ENCODE measurements around the gene EXOC4. TPM values are rescaled to one million over a fixed set of nuclear protein-coding genes. Genes with fewer than 3 reads are reported as not detected.

Gene EXOC4
- total RNA-seq, 1 donor from 2014 or later = 65.0 TPM

DNA sequence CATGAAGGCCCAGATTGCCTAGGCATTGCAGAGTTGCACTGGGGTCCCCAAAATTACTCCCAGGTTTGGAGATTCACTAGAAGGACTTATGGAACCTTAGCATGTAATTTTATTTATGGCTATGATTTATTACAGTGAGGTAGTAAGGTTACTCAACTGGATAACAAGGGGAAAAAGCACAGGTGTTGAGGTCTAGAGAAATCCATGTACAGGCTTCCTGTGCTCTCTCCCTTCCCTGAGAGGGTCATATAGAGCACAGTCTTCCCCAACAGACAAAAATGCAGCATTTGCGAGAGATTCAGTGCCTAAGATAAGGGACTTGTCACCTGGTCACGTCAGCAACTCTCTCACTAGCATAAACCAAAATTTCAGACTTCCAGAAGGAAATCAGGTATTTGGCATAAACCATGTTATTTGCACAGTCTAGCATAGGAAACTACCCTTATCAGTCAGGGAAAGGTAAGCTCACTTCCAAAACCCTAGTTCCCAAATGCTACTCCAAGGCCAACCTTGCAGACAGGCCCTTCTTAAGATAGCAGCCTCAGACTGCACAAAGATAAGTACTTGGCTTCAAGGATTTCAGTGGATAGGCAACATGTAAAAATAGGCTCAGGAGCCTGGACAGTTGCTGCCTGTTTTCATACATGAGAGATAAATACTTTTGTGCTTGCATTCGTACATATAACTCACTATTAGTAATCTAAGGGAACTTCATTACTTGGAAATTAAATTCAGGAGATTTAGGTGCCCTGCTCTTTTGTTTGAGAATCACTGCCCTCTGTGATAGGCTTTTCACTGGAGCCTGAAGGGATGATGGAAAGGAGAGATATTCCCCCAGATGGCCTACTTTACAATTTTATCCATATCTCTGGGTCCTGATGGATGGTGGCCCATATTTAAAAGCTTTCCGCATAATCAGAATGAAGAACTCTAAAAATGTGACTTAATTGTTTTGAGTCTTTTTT is 495.8 kb downstream of the EXOC4 start:
- intact Hi-C loops (cut with micrococcal nuclease) = no loop called here
- H3K27me3 Mint-ChIP-seq (ENCODE audit: low read depth) = no peaks in the 10 kb centered on the region
- no peaks in the 10 kb centered on the region for H3K36me3 Mint-ChIP-seq (ENCODE audit: low read depth)
- DNase-seq (ENCODE audit: low spot score) = no peak
- H3K4me1 Mint-ChIP-seq (ENCODE audit: low read depth) = no peaks in the 10 kb centered on the region
- H3K9me3 Mint-ChIP-seq = no peaks in the 10 kb centered on the region
- H3K4me3 Mint-ChIP-seq (ENCODE audit: low read depth) = no peak overlapping the region
- no peak overlapping the region for H3K27ac Mint-ChIP-seq

DNA sequence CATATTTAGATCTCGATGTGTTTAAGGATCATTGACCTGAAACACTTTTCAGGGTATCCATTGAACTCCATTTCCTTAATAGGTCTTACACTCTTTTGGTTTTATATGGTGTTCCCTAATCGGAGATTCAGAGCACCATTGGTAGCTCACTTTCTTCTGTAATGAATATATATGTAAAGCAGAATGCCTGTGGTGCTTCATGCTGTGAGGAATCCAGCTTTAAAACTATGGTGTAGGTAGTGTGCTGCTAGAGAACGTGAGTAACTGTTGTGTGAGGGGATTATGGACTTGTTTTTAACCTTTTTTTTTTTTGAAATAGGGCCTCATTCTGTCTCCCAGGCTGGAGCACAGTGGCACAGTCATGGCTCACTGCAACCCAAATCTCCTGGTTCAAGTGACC is 497.4 kb downstream of the EXOC4 start:
- Mint-ChIP-seq H3K4me3 (ENCODE audit: low read depth) (no peak overlapping the region), H3K27ac (no peak overlapping the region), H3K36me3 (ENCODE audit: low read depth) (no peaks in the 10 kb centered on the region), H3K9me3 (no peaks in the 10 kb centered on the region), H3K27me3 (ENCODE audit: low read depth) (no peaks in the 10 kb centered on the region), H3K4me1 (ENCODE audit: low read depth) (no peaks in the 10 kb centered on the region)
- no peak for DNase-seq (ENCODE audit: low spot score)
- intact Hi-C loops (cut with micrococcal nuclease) = no loop called here

DNA sequence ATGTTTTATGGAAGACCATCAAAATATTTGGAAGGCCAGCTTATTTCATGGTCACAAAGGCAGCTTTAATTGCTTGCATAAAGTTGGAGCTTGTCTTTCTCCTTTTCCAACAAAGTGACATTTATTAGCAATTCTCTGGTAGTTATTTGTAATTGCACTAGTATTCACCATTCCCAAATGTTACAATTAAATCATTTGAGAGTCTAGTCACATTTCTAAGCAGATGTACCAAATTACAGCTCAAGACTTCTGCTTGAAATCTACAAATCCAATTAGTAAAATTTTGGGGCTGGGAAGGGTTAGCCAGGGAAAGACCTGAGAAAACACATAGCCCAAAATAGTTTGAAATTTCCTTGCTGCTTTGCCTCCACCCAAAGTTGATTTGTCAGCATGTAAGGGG is 498.2 kb downstream of the EXOC4 start:
- no peak overlapping the region for H3K27ac Mint-ChIP-seq
- no peak for DNase-seq (ENCODE audit: low spot score)
- no peak overlapping the region for H3K4me3 Mint-ChIP-seq (ENCODE audit: low read depth)
- no peaks in the 10 kb centered on the region for H3K9me3 Mint-ChIP-seq
- H3K36me3 Mint-ChIP-seq (ENCODE audit: low read depth) = no peaks in the 10 kb centered on the region
- H3K4me1 Mint-ChIP-seq (ENCODE audit: low read depth) = no peaks in the 10 kb centered on the region
- intact Hi-C loops (cut with micrococcal nuclease) = no loop called here
- no peaks in the 10 kb centered on the region for H3K27me3 Mint-ChIP-seq (ENCODE audit: low read depth)

DNA sequence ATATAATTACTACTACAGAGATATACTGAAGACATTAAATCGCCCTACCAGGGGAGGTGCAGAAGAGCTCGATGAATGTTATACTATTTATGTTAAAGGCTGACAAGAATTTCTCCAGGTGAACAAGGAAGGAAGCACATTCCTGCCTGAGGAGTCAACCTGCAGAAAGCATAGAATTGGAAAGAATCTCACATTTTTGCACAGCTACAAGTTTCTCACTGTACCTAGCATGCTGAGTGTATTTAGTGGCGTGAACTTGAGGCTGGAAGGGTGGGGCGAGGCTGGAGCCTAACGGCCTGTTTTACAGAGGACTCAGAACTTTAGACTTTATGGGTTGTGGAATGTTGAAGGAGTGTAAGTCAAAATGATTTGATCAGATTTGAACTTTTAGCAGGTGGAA is 500.6 kb downstream of the EXOC4 start:
- Mint-ChIP-seq H3K4me1 (ENCODE audit: low read depth) (no peaks in the 10 kb centered on the region), H3K36me3 (ENCODE audit: low read depth) (no peaks in the 10 kb centered on the region), H3K27me3 (ENCODE audit: low read depth) (no peaks in the 10 kb centered on the region), H3K9me3 (no peaks in the 10 kb centered on the region), H3K27ac (no peak overlapping the region), H3K4me3 (ENCODE audit: low read depth) (no peak overlapping the region)
- intact Hi-C loops (cut with micrococcal nuclease) = no loop called here
- DNase-seq (ENCODE audit: low spot score) = no peak

DNA sequence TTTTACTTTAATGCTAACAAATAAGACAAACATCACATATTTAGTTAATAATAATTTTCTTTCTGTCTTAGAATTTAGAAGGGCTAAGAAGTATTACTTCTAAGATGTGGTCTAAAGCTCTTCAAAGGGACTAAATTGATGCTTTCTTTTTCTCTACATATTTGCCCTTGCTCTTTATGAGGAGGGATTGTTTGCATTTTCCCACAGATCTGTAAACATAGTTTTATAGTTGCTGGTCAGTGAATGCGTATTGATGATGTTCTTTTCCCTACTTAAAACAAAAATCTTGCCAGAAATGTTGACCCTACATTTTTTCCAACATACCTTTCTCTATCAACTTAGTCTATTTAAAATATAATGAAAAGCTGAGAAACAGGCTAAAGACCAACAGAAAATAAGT is 501.8 kb downstream of the EXOC4 start:
- Mint-ChIP-seq H3K4me3 (ENCODE audit: low read depth) (no peak overlapping the region), H3K4me1 (ENCODE audit: low read depth) (no peaks in the 10 kb centered on the region), H3K27ac (no peak overlapping the region), H3K27me3 (ENCODE audit: low read depth) (no peaks in the 10 kb centered on the region), H3K9me3 (no peaks in the 10 kb centered on the region), H3K36me3 (ENCODE audit: low read depth) (no peaks in the 10 kb centered on the region)
- intact Hi-C loops (cut with micrococcal nuclease) = no loop called here
- DNase-seq (ENCODE audit: low spot score) = no peak

DNA sequence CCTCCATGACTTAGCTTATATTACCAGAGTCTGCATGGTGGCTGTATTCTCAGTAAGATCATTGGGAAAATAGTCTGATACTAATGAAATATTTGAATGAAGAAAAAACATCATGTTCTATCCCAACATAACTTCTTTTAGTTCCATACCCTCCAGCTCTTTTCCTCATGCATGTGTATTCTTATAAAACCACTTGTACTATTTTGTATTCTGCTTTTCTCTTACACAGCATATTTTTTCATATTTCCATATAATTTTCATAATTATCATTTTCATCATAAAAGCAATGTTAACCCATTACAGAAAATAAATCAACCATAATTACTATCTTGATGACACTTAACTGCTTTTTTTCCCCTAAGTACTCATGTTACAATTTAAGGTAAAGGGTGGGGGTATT is 503.0 kb downstream of the EXOC4 start:
- H3K9me3 Mint-ChIP-seq = no peaks in the 10 kb centered on the region
- no peak overlapping the region for H3K27ac Mint-ChIP-seq
- H3K4me3 Mint-ChIP-seq (ENCODE audit: low read depth) = no peak overlapping the region
- no peak for DNase-seq (ENCODE audit: low spot score)
- no peaks in the 10 kb centered on the region for H3K4me1 Mint-ChIP-seq (ENCODE audit: low read depth)
- intact Hi-C loops (cut with micrococcal nuclease) = no loop called here
- no peaks in the 10 kb centered on the region for H3K27me3 Mint-ChIP-seq (ENCODE audit: low read depth)
- no peaks in the 10 kb centered on the region for H3K36me3 Mint-ChIP-seq (ENCODE audit: low read depth)

DNA sequence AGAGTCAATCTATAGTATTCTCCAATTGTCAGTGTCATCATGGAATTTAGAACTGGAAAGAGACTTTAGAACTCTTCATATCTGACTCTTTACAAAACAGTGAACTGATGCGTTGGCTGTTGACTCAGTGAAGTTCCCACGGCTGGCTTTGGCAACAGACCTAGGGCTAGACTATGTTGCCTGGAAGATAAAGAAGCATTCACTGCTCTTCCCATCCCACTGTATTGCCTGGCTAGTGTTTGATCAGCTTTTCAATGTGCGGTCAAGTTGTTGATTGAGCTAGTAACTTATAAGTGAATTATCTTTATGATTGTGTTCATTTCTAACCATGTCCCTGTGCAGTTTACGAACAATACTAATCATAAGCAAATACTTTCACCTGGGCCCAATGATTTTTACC is 508.6 kb downstream of the EXOC4 start:
- H3K4me1 Mint-ChIP-seq (ENCODE audit: low read depth) = no peaks in the 10 kb centered on the region

DNA sequence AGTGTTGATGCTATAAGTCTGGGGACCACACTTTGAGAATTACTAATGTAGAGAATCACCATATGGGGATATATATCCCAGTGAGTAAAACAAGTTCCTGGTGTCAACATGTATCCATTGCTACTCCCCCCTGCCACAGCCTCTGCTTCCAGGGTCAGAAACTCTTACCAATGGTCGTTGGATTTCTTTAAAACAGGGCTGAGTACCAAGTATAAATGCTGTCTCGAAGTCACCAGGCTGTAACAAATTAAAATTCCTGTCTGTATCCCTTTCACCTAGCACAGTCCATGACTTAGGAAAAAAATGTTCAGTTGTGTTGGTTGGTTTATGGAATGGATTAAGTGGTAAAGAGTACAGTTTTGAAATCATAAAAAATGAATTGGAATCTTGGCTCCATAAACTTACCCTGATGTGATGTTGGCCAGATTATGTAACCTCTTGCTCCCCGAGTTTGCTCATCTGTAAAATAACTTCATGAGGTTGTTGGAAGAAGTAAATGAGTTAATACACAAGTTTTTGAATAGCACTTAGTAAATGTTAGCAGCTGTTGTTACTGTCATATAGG is 510.3 kb downstream of the EXOC4 start:
- H3K27me3 Mint-ChIP-seq (ENCODE audit: low read depth) = no peaks in the 10 kb centered on the region
- no peaks in the 10 kb centered on the region for H3K9me3 Mint-ChIP-seq
- no peak overlapping the region for H3K27ac Mint-ChIP-seq
- no peak overlapping the region for H3K4me3 Mint-ChIP-seq (ENCODE audit: low read depth)
- peaks cover 2% of the 10 kb centered on the region for H3K4me1 Mint-ChIP-seq (ENCODE audit: low read depth)
- intact Hi-C loops (cut with micrococcal nuclease) = no loop called here
- no peak for DNase-seq (ENCODE audit: low spot score)
- no peaks in the 10 kb centered on the region for H3K36me3 Mint-ChIP-seq (ENCODE audit: low read depth)

More for the DNA sequence above, 508.6 kb downstream of the EXOC4 start:
- H3K27me3 Mint-ChIP-seq (ENCODE audit: low read depth) = no peaks in the 10 kb centered on the region
- no peak overlapping the region for H3K27ac Mint-ChIP-seq
- no peaks in the 10 kb centered on the region for H3K9me3 Mint-ChIP-seq
- H3K4me3 Mint-ChIP-seq (ENCODE audit: low read depth) = no peak overlapping the region
- no peak for DNase-seq (ENCODE audit: low spot score)
- intact Hi-C loops (cut with micrococcal nuclease) = no loop called here
- no peaks in the 10 kb centered on the region for H3K36me3 Mint-ChIP-seq (ENCODE audit: low read depth)

DNA sequence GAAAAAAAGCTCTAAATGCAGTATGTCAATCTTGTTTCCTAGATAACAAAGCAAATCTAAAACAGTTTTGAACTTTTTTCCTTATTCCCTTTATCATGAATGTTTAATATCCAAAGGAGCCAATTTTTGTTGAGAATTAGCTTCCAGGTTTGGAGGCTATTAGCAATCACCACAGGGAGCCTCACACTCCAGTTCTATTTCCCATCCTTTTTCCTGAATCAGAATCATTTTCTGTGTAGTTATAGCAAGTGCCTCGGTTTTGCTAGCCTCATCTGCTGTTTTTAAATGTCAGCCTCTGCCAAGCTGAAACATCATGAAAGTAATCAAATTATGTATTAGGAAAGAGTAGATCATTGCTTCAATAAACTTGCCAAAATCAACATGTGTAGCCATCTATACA is 516.8 kb downstream of the EXOC4 start:
- Mint-ChIP-seq H3K36me3 (ENCODE audit: low read depth) (no peaks in the 10 kb centered on the region), H3K4me1 (ENCODE audit: low read depth) (peaks cover 5% of the 10 kb centered on the region), H3K27ac (no peak overlapping the region), H3K4me3 (ENCODE audit: low read depth) (no peak overlapping the region), H3K27me3 (ENCODE audit: low read depth) (no peaks in the 10 kb centered on the region), H3K9me3 (no peaks in the 10 kb centered on the region)
- no peak for DNase-seq (ENCODE audit: low spot score)
- intact Hi-C loops (cut with micrococcal nuclease) = no loop called here

DNA sequence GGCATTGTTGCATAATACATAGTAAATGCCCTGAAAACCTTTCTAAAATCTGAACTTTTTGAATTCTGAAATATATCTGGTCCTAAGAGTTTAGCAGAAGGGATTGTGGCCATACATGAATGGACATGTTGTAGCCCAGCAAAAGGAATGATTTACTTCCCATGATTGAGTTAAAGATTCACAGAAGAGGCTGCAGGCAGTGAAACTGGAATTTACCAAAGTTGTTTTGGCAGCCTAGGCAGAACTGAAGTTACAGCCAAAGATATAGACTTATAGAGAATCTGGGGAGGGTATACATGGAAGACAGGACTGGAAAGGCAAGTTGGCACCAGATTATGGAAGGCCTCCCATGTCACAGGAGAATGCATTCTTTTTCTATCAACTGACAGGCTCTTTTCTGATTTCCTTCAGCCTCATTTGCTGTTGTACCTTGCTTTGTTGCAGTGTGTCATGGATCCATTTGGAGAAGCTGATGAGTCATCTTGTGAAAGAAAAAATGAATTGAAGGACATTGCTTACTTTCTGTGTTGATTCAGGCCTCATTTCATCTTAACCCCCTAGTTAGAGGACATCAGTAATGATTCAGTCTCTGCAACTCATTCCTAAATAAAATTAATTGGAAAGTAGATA is 518.1 kb downstream of the EXOC4 start:
- Mint-ChIP-seq H3K27me3 (ENCODE audit: low read depth) (no peaks in the 10 kb centered on the region), H3K27ac (no peak overlapping the region), H3K4me3 (ENCODE audit: low read depth) (no peak overlapping the region), H3K4me1 (ENCODE audit: low read depth) (peaks cover 5% of the 10 kb centered on the region), H3K9me3 (no peaks in the 10 kb centered on the region), H3K36me3 (ENCODE audit: low read depth) (no peaks in the 10 kb centered on the region)
- intact Hi-C loops (cut with micrococcal nuclease) = no loop called here
- DNase-seq (ENCODE audit: low spot score) = no peak

DNA sequence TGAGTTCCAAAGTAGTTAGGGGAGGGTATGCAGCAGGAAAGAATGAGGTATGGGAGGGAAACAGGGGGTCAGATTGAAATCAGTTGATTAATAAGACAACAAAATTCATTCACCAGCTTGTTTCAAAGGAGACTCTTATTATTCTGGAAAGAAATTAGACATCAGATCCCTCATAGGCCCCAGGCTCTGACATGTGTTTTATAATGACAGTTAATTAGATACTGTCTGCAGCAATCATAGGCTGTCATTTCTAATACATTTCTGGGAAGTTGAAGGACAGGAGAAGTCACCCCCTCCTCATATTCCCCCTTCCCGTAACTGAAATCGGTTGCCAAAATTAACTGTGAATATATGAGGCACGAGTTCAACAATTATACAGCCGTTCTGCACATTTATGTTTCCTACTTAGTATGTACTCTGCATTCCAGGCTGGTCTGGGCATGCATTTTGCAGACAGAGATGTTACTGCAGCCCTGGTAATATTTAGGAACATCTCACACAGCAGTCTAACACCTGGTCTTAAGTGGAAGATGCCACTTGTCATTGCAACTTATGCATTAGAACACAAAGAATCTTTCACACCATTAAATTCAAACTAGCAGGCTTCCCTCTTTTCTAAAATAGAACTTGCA is 519.0 kb downstream of the EXOC4 start:
- H3K4me3 Mint-ChIP-seq (ENCODE audit: low read depth) = no peak overlapping the region
- DNase-seq (ENCODE audit: low spot score) = no peak
- no peaks in the 10 kb centered on the region for H3K9me3 Mint-ChIP-seq
- intact Hi-C loops (cut with micrococcal nuclease) = no loop called here
- peaks cover 5% of the 10 kb centered on the region for H3K4me1 Mint-ChIP-seq (ENCODE audit: low read depth)
- H3K27me3 Mint-ChIP-seq (ENCODE audit: low read depth) = no peaks in the 10 kb centered on the region
- H3K36me3 Mint-ChIP-seq (ENCODE audit: low read depth) = no peaks in the 10 kb centered on the region
- H3K27ac Mint-ChIP-seq = no peak overlapping the region

DNA sequence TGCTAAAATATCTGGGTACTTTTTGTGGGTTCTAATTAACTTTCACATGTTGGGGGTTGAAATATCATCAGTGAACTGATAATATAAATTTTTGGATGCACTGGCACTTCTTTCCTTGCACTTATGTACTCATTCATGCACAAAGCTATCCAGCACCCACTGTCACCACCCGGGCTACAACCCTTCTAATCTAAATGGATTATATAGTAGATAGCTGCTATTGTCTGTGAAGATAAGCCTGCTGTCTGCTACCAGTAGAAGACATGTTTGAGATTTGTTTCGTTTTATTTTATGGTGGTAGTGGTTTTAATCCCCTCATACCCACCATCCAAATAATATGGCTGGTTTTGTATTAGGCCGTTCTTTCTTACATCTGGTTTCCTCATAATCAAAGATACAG is 520.7 kb downstream of the EXOC4 start:
- H3K27me3 Mint-ChIP-seq (ENCODE audit: low read depth) = no peaks in the 10 kb centered on the region
- no peaks in the 10 kb centered on the region for H3K9me3 Mint-ChIP-seq
- no peak overlapping the region for H3K4me3 Mint-ChIP-seq (ENCODE audit: low read depth)
- peaks cover 9% of the 10 kb centered on the region for H3K4me1 Mint-ChIP-seq (ENCODE audit: low read depth)
- intact Hi-C loops (cut with micrococcal nuclease) = no loop called here
- H3K27ac Mint-ChIP-seq = no peak overlapping the region
- no peak for DNase-seq (ENCODE audit: low spot score)
- H3K36me3 Mint-ChIP-seq (ENCODE audit: low read depth) = no peaks in the 10 kb centered on the region

DNA sequence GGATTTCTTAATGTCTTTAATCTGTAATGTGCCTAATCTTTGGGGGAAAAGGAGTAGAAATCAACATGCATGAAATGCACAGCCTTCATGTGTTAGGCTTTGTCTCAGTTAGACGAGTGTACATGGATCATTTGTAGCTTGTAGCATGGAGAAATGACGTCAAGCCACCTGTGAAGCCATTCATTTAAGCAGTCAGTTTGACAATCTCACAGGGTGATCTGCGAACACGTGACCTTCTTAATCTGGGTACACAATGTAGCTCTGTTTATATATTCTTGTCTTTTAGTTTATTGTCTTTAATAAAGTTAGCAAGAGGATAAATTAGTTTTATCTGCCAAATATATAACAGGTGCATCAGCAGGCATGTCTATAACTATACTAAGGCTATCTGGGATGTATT is 522.3 kb downstream of the EXOC4 start:
- Mint-ChIP-seq H3K4me1 (ENCODE audit: low read depth) (peaks cover 8% of the 10 kb centered on the region), H3K27me3 (ENCODE audit: low read depth) (no peaks in the 10 kb centered on the region), H3K36me3 (ENCODE audit: low read depth) (no peaks in the 10 kb centered on the region), H3K27ac (no peak overlapping the region), H3K9me3 (no peaks in the 10 kb centered on the region), H3K4me3 (ENCODE audit: low read depth) (no peak overlapping the region)
- intact Hi-C loops (cut with micrococcal nuclease) = no loop called here
- DNase-seq (ENCODE audit: low spot score) = no peak
